GM19463 (cell line): Measurements from ENCODE around the gene ZNF26.

Source experiments
- ATAC-seq: cut with Tn5 transposase; IDR thresholded peaks from one replicate; pipeline ENCODE4 v1.9.1; 2021; ENCODE audit warnings: mild to moderate bottlenecking, moderate library complexity; ENCODE audit not compliant: unreplicated experiment

The ZNF26 gene

GRCh38 chr12:133058203-133059113 is 72.3 kb downstream of the ZNF26 start:
- ATAC-seq = no peak

- ATAC-seq = no peak
These were observed 75.8 kb downstream of the ZNF26 start for GRCh38 chr12:133061954-133062353.

GRCh38 chr12:133063556-133063955 is 77.4 kb downstream of the ZNF26 start:
- ATAC-seq = no peak

GRCh38 chr12:133073836-133074235 is 87.7 kb downstream of the ZNF26 start:
- ATAC-seq = no peak
